Activated CD8-positive, alpha-beta memory T cell treated with anti-CD3 and anti-CD28 coated beads, Interleukin-2, amount 10 ng/mL, durations not matched to agents 7 days and 5 days (primary cell): Measurements from ENCODE around the gene HTR2B. TPM values are rescaled to one million over a fixed set of nuclear protein-coding genes. Genes with fewer than 3 reads are reported as not detected.

ENCODE experiments used
- ATAC-seq: fragments of 150-1000 bp; cut with Tn5 transposase; one replicate; pipeline ENCODE4 v1.10.0; 2021; ENCODE audit warnings: moderate library complexity
- CTCF ChIA-PET: fragments of 350-600 bp; sonication (Branson Sonifier 250); formaldehyde crosslinking; loops from one replicate; lab custom pipeline; 2021; ENCODE audit warnings: antibody characterized with exemption; lab: Charles Lee
- DNase-seq: peaks from one replicate; pipeline ENCODE4 v3.0.0-alpha.2; 2020
- H3K27ac Mint-ChIP-seq: one replicate; pipeline ENCODE4 v1.8.0; 2021; ENCODE audit warnings: mild to moderate bottlenecking, mixed read lengths
- H3K27me3 Mint-ChIP-seq: one replicate; pipeline ENCODE4 v1.8.0; 2021; ENCODE audit warnings: mixed read lengths
- H3K36me3 Mint-ChIP-seq: one replicate; pipeline ENCODE4 v1.8.0; 2021; ENCODE audit warnings: mild to moderate bottlenecking, mixed read lengths
- H3K4me1 Mint-ChIP-seq: one replicate; pipeline ENCODE4 v1.8.0; 2021; ENCODE audit warnings: mixed read lengths
- H3K4me3 Mint-ChIP-seq: one replicate; pipeline ENCODE4 v1.8.0; 2021; ENCODE audit warnings: mild to moderate bottlenecking, moderate library complexity, mixed read lengths
- H3K9me3 Mint-ChIP-seq: one replicate; pipeline ENCODE4 v1.8.0; 2022; ENCODE audit warnings: low read depth, mixed read lengths
- total RNA-seq, 2 experiments: library from RNA; stranded (reverse); gene quantifications; one replicate each; pipeline ENCODE4 v1.2.3, GENCODE V29; 2021

The HTR2B gene
- total RNA-seq, 2 experiments from 2014 or later: not detected

DNA sequence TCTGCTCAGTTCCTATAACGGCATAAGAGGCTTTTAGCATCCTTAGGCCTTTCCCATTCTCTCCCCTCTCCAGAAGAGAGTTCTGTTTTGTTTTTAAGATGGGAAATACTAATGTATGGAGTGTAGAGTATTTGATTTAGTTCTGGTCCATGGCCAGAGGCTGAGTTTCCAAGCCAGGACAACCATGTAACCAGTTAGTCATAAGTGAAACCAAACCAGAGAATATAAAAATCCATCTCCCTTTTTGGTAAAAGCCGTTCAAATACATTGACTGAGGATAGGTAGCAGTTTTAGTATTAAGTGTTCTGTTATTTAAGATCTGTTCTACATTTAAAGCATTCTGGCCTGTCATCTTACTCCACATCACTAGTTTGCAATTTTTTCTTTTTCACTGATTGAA is 65.1 kb downstream of the HTR2B start:
- DNase-seq: no peak
- CTCF ChIA-PET: no interaction called here
- H3K27ac Mint-ChIP-seq: no peak overlapping the region

DNA sequence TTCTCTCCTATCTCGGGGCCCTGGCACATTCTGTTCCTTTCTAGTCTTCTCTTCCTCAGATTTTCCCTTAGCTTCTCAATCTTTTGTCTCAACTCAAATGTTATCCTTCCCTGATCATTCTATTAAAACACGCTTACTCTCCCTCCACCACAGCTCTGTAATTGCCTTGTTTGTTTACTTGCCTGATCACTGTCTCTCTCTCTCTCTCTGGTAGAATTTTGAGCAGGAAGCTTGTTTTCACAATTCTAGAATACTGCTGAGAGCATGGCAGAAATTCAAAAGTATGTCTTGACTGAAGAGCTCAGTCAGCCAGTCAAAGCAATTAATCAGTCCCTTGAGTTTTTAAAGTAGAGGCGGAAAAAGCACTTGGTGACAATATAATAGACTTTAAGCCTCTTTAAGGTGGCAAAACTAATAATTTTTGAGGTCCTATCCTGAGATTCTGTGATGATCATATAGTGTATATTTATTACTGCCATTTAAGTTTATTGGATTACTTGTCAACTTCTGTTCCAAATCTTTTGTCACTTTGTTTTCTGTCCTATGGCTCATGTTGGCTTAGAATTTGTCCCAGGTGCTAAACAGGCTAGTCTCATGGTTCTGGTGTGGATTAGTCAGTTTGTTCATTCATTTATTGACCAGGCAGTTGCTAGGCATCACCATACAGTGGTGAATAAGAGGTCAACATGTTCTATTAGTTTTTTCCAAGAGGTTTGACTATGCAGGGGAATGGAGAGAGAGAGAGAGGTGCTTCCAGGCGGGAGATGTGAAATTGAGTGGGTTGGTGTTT is 65.9 kb downstream of the HTR2B start:
- peaks cover 20% of the 10 kb centered on the region for H3K36me3 Mint-ChIP-seq
- DNase-seq (no peak), ATAC-seq (no peak)
- CTCF ChIA-PET: interaction anchor here (0.7 to 1.9 kb wide), 6 partner anchors 9 to 156 kb away, joined by 3 to 7 read pairs (median 3); no protein-coding TSS in a partner anchor
- no peaks in the 10 kb centered on the region for H3K27me3 Mint-ChIP-seq
- peaks cover 50% of the 10 kb centered on the region for H3K4me1 Mint-ChIP-seq
- peak overlapping the region; percentile 86 for H3K4me3 Mint-ChIP-seq
- H3K9me3 Mint-ChIP-seq: no peaks in the 10 kb centered on the region
- H3K27ac Mint-ChIP-seq: no peak overlapping the region

More for the DNA sequence above, 65.1 kb downstream of the HTR2B start:
- Mint-ChIP-seq H3K9me3 (no peaks in the 10 kb centered on the region), H3K36me3 (peaks cover 25% of the 10 kb centered on the region), H3K27me3 (no peaks in the 10 kb centered on the region), H3K4me3 (no peak overlapping the region), H3K4me1 (peaks cover 45% of the 10 kb centered on the region)
- no peak for ATAC-seq

Other genes starting within 250 kb of the HTR2B start
- 10 to 100 TPM; 42.1 to 58.8 TPM for gene GPR55, start 199.8 kb downstream of the HTR2B start, total RNA-seq
- 1 to 10 TPM in 1 of 2 experiments, under 1 TPM in 1; 0.44 to 1.2 TPM for gene SPATA3, start 128.9 kb downstream of the HTR2B start, total RNA-seq
- under 1 TPM in 1 of 2 experiments, not detected in 1; 0.18 TPM for gene C2orf72, start 87.5 kb downstream of the HTR2B start, total RNA-seq
- gene PSMD1, start 68.2 kb downstream of the HTR2B start, total RNA-seq: 100 to 1,000 TPM in 1 of 2 experiments, 10 to 100 TPM in 1; 89.1 to 128 TPM
- 1 to 10 TPM in 1 of 2 experiments, under 1 TPM in 1; 0.88 to 3.2 TPM for gene ARMC9, start 73.6 kb upstream of the HTR2B start, total RNA-seq